PFSK-1 (cell line): Measurements from ENCODE around the gene ARPP21.

Experiments
- FOXP2 ChIP-seq: optimal IDR thresholded peaks from 2 replicates; pipeline ENCODE3; 2011; ENCODE audit warnings: borderline replicate concordance, control low read depth, inconsistent platforms; ENCODE audit not compliant: insufficient read depth; ENCODE audit errors: extremely low read length, extremely low read depth
- POLR2AphosphoS5 ChIP-seq: IDR thresholded peaks from 2 replicates; pipeline ENCODE4 v1.6.1; 2012; ENCODE audit warnings: low read depth, mild to moderate bottlenecking, control low read depth, low read length, moderate library complexity
- REST ChIP-seq, 2 experiments: IDR thresholded peaks; 2 replicates each; pipeline versions ENCODE4 v1.6.1 to v1.8.0; 2011 to 2012; ENCODE audit warnings: low read depth in 2 of 2, low read length in 2 of 2, control low read depth in 1 of 2, inconsistent platforms in 1 of 2, mild to moderate bottlenecking in 1 of 2, moderate library complexity in 1 of 2; ENCODE audit not compliant: insufficient read depth in 1 of 2
- SIN3A ChIP-seq: IDR thresholded peaks from 2 replicates; pipeline ENCODE4 v1.6.1; 2012; ENCODE audit warnings: mild to moderate bottlenecking, low read length, moderate library complexity, borderline replicate concordance; ENCODE audit not compliant: insufficient read depth
- TAF1 ChIP-seq: IDR thresholded peaks from 2 replicates; pipeline ENCODE4 v1.6.1; 2012; ENCODE audit warnings: low read length, control low read depth, borderline replicate concordance; ENCODE audit not compliant: insufficient read depth

Gene ARPP21

GRCh38 chr3:35761311-35761710, 122.0 kb downstream of the ARPP21 start:
- no peak for TF ChIP-seq POLR2AphosphoS5
- TF ChIP-seq REST (IDR thresholded peaks at IDR 0.05; ENCODE audit: insufficient read depth in 1 of 2, low read depth in 2 of 2, low read length in 2 of 2), result no peak
- TF ChIP-seq TAF1, result no peak

GRCh38 chr3:35772381-35773015, 133.2 kb downstream of the ARPP21 start:
- TF ChIP-seq POLR2AphosphoS5, result no peak
- no peak for TF ChIP-seq FOXP2
- no peak for TF ChIP-seq REST (IDR thresholded peaks at IDR 0.05; ENCODE audit: insufficient read depth in 1 of 2, low read depth in 2 of 2, low read length in 2 of 2)
- no peak for TF ChIP-seq TAF1
- no peak for TF ChIP-seq SIN3A

- TF ChIP-seq REST (IDR thresholded peaks at IDR 0.05; ENCODE audit: insufficient read depth in 1 of 2, low read depth in 2 of 2, low read length in 2 of 2) (no peak), SIN3A (no peak), TAF1 (no peak), POLR2AphosphoS5 (no peak), FOXP2 (no peak)
These were observed 134.1 kb downstream of the ARPP21 start for GRCh38 chr3:35773417-35773816.

GRCh38 chr3:35776346-35776745, 137.0 kb downstream of the ARPP21 start:
- TF ChIP-seq FOXP2 (no peak), POLR2AphosphoS5 (no peak), SIN3A (no peak), REST (IDR thresholded peaks at IDR 0.05; ENCODE audit: insufficient read depth in 1 of 2, low read depth in 2 of 2, low read length in 2 of 2) (no peak), TAF1 (no peak)

- TF ChIP-seq TAF1 (no peak), POLR2AphosphoS5 (no peak), SIN3A (no peak), REST (IDR thresholded peaks at IDR 0.05; ENCODE audit: insufficient read depth in 1 of 2, low read depth in 2 of 2, low read length in 2 of 2) (no peak), FOXP2 (no peak)
These were observed 137.7 kb downstream of the ARPP21 start for GRCh38 chr3:35777065-35777464.
